HG03457 (cell line): ENCODE data around the gene EBF4.

Experiments used
- ATAC-seq: cut with Tn5 transposase; IDR thresholded peaks from one replicate; pipeline ENCODE4 v1.9.1; 2021; ENCODE audit warnings: moderate number of reproducible peaks; ENCODE audit not compliant: unreplicated experiment

Gene EBF4

GRCh38 chr20:2698912-2699311 lies 6.3 kb downstream of the EBF4 start:
- no peak for ATAC-seq

- no peak for ATAC-seq
Measured at GRCh38 chr20:2699775-2700413, 7.3 kb downstream of the EBF4 start.

GRCh38 chr20:2700913-2701620 lies 8.5 kb downstream of the EBF4 start:
- no peak for ATAC-seq

GRCh38 chr20:2701671-2702081 lies 9.1 kb downstream of the EBF4 start:
- ATAC-seq = no peak

GRCh38 chr20:2703716-2704475 lies 11.3 kb downstream of the EBF4 start:
- no peak for ATAC-seq

GRCh38 chr20:2705931-2706645 lies 13.5 kb downstream of the EBF4 start:
- no peak for ATAC-seq

- ATAC-seq = no peak
Measured at GRCh38 chr20:2706688-2707352, 14.2 kb downstream of the EBF4 start.

- ATAC-seq = no peak
Measured at GRCh38 chr20:2707353-2708072, 14.9 kb downstream of the EBF4 start.

GRCh38 chr20:2708073-2708415 lies 15.5 kb downstream of the EBF4 start:
- no peak for ATAC-seq

GRCh38 chr20:2708665-2709064 lies 16.1 kb downstream of the EBF4 start:
- no peak for ATAC-seq

- no peak for ATAC-seq
Measured at GRCh38 chr20:2709205-2709981, 16.8 kb downstream of the EBF4 start.

- ATAC-seq = no peak
Measured at GRCh38 chr20:2713285-2713684, 20.7 kb downstream of the EBF4 start.

GRCh38 chr20:2729251-2729713 lies 36.7 kb downstream of the EBF4 start:
- ATAC-seq = no peak

- ATAC-seq = no peak
Measured at GRCh38 chr20:2729791-2730190, 37.2 kb downstream of the EBF4 start.

- no peak for ATAC-seq
Measured at GRCh38 chr20:2734899-2735298, 42.3 kb downstream of the EBF4 start.

- no peak for ATAC-seq
Measured at GRCh38 chr20:2736441-2736840, 43.9 kb downstream of the EBF4 start.

GRCh38 chr20:2738331-2739041 lies 45.9 kb downstream of the EBF4 start:
- ATAC-seq = no peak

- no peak for ATAC-seq
Measured at GRCh38 chr20:2739042-2739398, 46.4 kb downstream of the EBF4 start.

GRCh38 chr20:2740702-2741101 lies 48.1 kb downstream of the EBF4 start:
- ATAC-seq = no peak
